CD14-positive monocyte (primary cell): ENCODE measurements around the gene SIK2. TPM values are rescaled to one million over a fixed set of nuclear protein-coding genes. Genes with fewer than 3 reads are reported as not detected.

ENCODE experiments used
- DNase-seq, 3 donors: peaks; one replicate each; pipeline ENCODE4 v3.0.0-alpha.2; 2011 to 2022
- H2AFZ ChIP-seq: 2 replicates; pipeline ENCODE4 v1.6.0; 2012; ENCODE audit warnings: mild to moderate bottlenecking, low read depth, low read length, inconsistent platforms; ENCODE audit not compliant: insufficient read depth, poor library complexity, severe bottlenecking
- H3K27ac ChIP-seq, 2 donors: 1 replicate in 1 of 2; 2 replicates in 1 of 2; pipeline ENCODE4 v1.5.1; 2012 to 2013; ENCODE audit warnings: low read length in 2 of 2, control low read depth in 1 of 2, inconsistent platforms in 1 of 2, low read depth in 1 of 2, mild to moderate bottlenecking in 1 of 2
- H3K27me3 ChIP-seq, 2 donors: one replicate each; pipeline versions ENCODE4 v1.6.0 to v1.6.1; 2011 to 2013; ENCODE audit warnings: low read length in 2 of 2; ENCODE audit not compliant: control insufficient read depth in 2 of 2, insufficient read depth in 2 of 2
- H3K36me3 ChIP-seq, 2 donors: replicated peaks in 1 of 2; 1 replicate in 1 of 2; 2 replicates in 1 of 2; pipeline versions ENCODE4 v1.5.1 to v1.6.1; 2012 to 2013; ENCODE audit warnings: low read length in 2 of 2, control low read depth in 1 of 2, inconsistent platforms in 1 of 2, mild to moderate bottlenecking in 1 of 2; ENCODE audit not compliant: insufficient read depth in 2 of 2, control insufficient read depth in 1 of 2
- H3K4me1 ChIP-seq, 2 donors: 1 replicate in 1 of 2; 2 replicates in 1 of 2; pipeline versions ENCODE4 v1.5.1 to v1.6.1; 2012 to 2013; ENCODE audit warnings: low read length in 2 of 2, control low read depth in 1 of 2, inconsistent platforms in 1 of 2, mild to moderate bottlenecking in 1 of 2, moderate library complexity in 1 of 2; ENCODE audit not compliant: insufficient read depth in 2 of 2, control insufficient read depth in 1 of 2
- H3K4me2 ChIP-seq: replicated peaks from 2 replicates; pipeline ENCODE3; 2012; ENCODE audit warnings: low read length, moderate library complexity, mild to moderate bottlenecking; ENCODE audit not compliant: poor library complexity, severe bottlenecking; ENCODE audit errors: extremely low read depth
- H3K4me3 ChIP-seq, 3 experiments: fragments of 200-600 bp in 1 of 3; sonication (generic) in 1 of 3; replicated peaks in 1 of 3; 1 replicate in 2 of 3; 2 replicates in 1 of 3; pipeline ENCODE4 v1.5.1; 2011 to 2013; ENCODE audit warnings: low read length in 3 of 3, mild to moderate bottlenecking in 3 of 3, control low read depth in 2 of 3, low read depth in 2 of 3, inconsistent platforms in 1 of 3, moderate library complexity in 1 of 3
- H3K79me2 ChIP-seq: 2 replicates; pipeline ENCODE4 v1.6.0; 2012; ENCODE audit warnings: mild to moderate bottlenecking, control low read depth, inconsistent platforms, low read length, moderate library complexity; ENCODE audit not compliant: insufficient read depth
- H3K9ac ChIP-seq: 2 replicates; pipeline ENCODE4 v1.6.0; 2017; ENCODE audit warnings: low read length, mild to moderate bottlenecking; ENCODE audit not compliant: insufficient read depth, poor library complexity, severe bottlenecking
- H3K9me3 ChIP-seq, 2 donors: replicated peaks in 1 of 2; 1 replicate in 1 of 2; 2 replicates in 1 of 2; pipeline versions ENCODE4 v1.5.1 to v1.6.1; 2012 to 2013; ENCODE audit warnings: low read length in 2 of 2, control low read depth in 1 of 2; ENCODE audit not compliant: control insufficient read depth in 1 of 2, insufficient read depth in 1 of 2
- H4K20me1 ChIP-seq: 2 replicates; pipeline ENCODE4 v1.6.0; 2012; ENCODE audit warnings: mild to moderate bottlenecking, low read length, control low read depth, moderate library complexity; ENCODE audit not compliant: insufficient read depth
- H3K27ac Mint-ChIP-seq, 7 donors: one replicate each; pipeline ENCODE4 v1.8.0; 2020; ENCODE audit warnings: mild to moderate bottlenecking in 7 of 7, mixed read lengths in 7 of 7, moderate library complexity in 6 of 7, inconsistent platforms in 2 of 7
- H3K27me3 Mint-ChIP-seq, 3 donors: one replicate each; pipeline ENCODE4 v1.8.0; 2021 to 2022; ENCODE audit warnings: low read depth in 3 of 3, mild to moderate bottlenecking in 3 of 3, mixed read lengths in 3 of 3, moderate library complexity in 3 of 3, inconsistent platforms in 1 of 3
- H3K36me3 Mint-ChIP-seq, 2 donors: one replicate each; pipeline ENCODE4 v1.8.0; 2020; ENCODE audit warnings: mixed read lengths in 2 of 2, inconsistent platforms in 1 of 2, mild to moderate bottlenecking in 1 of 2
- H3K4me1 Mint-ChIP-seq: one replicate; pipeline ENCODE4 v1.8.0; 2020; ENCODE audit warnings: mild to moderate bottlenecking, mixed read lengths
- H3K4me3 Mint-ChIP-seq, 2 donors: one replicate each; pipeline ENCODE4 v1.8.0; 2020; ENCODE audit warnings: mild to moderate bottlenecking in 2 of 2, mixed read lengths in 2 of 2, moderate library complexity in 1 of 2
- H3K9me3 Mint-ChIP-seq, 7 donors: one replicate each; pipeline ENCODE4 v1.8.0; 2020 to 2022; ENCODE audit warnings: mixed read lengths in 7 of 7, mild to moderate bottlenecking in 6 of 7, moderate library complexity in 6 of 7, inconsistent platforms in 2 of 7
- CTCF ChIP-seq: fragments of 200-600 bp; IDR thresholded peaks from one replicate; pipeline ENCODE4 v1.8.0; 2022; ENCODE audit warnings: antibody characterized with exemption, mild to moderate bottlenecking
- WGBS: methylation state at CpG from one replicate; pipeline ENCODE4 v1.1.5; 2013; ENCODE audit warnings: missing lambda C conversion rate; ENCODE audit not compliant: insufficient coverage; 5-methylcytosine and 5-hydroxymethylcytosine counted together
- intact Hi-C, 2 donors: fragments of 100-400 bp; cut with micrococcal nuclease; formaldehyde crosslinking; loops; one replicate each; pipeline versions ENCODE4 v1.15.0 to v1.15.1; 2023
- polyA plus RNA-seq, 3 donors: library from polyadenylated mRNA; depleted of rRNA in 1 of 3; unstranded in 2 of 3; stranded (reverse) in 1 of 3; fragments of 300-500 nt in 2 of 3; fragments of >200 nt in 1 of 3; fragmentation: Illumina TruSeq in 2 of 3; gene quantifications; 1 replicate in 2 of 3; 2 replicates in 1 of 3; pipeline ENCODE4 v1.2.3, GENCODE V29; 2012 to 2021

The SIK2 gene
- polyA plus RNA-seq, 3 donors = 0.16 to 8.8 (median 0.23) TPM

GRCh38 chr11:111729071-111729830, 127.0 kb downstream of the SIK2 start:
- no peak overlapping the region for H3K9ac ChIP-seq
- peak overlapping the region in 1 of 7 donors; percentile 26 for H3K27ac Mint-ChIP-seq
- intact Hi-C loops = no loop called here

GRCh38 chr11:111729831-111730311, 127.6 kb downstream of the SIK2 start:
- no peak overlapping the region for H3K9ac ChIP-seq

More at GRCh38 chr11:111729071-111729830, 127.0 kb downstream of the SIK2 start:
- Histone ChIP-seq H3K27me3 (no peaks in the 10 kb centered on the region), H2AFZ (no peak overlapping the region), H3K4me2 (no peak overlapping the region), H3K79me2 (no peaks in the 10 kb centered on the region), H3K27ac (no peak overlapping the region), H4K20me1 (no peaks in the 10 kb centered on the region), H3K4me1 (no peaks in the 10 kb centered on the region), H3K36me3 (peaks cover 28 to 38% of the 10 kb centered on the region in 2 donors), H3K4me3 (no peak overlapping the region), H3K9me3 (no peaks in the 10 kb centered on the region)
- H3K4me1 Mint-ChIP-seq = no peaks in the 10 kb centered on the region
- H3K4me3 Mint-ChIP-seq = no peak overlapping the region
- no peaks in the 10 kb centered on the region for H3K9me3 Mint-ChIP-seq
- 93% methylated on average over 5 of the region's 10 CpGs for WGBS
- no peaks in the 10 kb centered on the region for H3K27me3 Mint-ChIP-seq
- no peak for DNase-seq
- peaks cover 42 to 48% of the 10 kb centered on the region in 2 donors for H3K36me3 Mint-ChIP-seq
- TF ChIP-seq CTCF = no peak

More at GRCh38 chr11:111729831-111730311, 127.6 kb downstream of the SIK2 start:
- Histone ChIP-seq H2AFZ (no peak overlapping the region), H3K27me3 (no peaks in the 10 kb centered on the region), H3K36me3 (peaks cover 22 to 31% of the 10 kb centered on the region in 2 donors), H3K4me2 (no peak overlapping the region), H3K9me3 (no peaks in the 10 kb centered on the region), H3K79me2 (no peaks in the 10 kb centered on the region), H3K4me1 (no peaks in the 10 kb centered on the region), H3K4me3 (no peak overlapping the region), H4K20me1 (no peaks in the 10 kb centered on the region), H3K27ac (no peak overlapping the region)
- intact Hi-C loops = no loop called here
- DNase-seq = no peak
- Mint-ChIP-seq H3K4me1 (no peaks in the 10 kb centered on the region), H3K36me3 (peaks cover 36 to 44% of the 10 kb centered on the region in 2 donors), H3K4me3 (no peak overlapping the region), H3K27ac (peak overlapping the region in 1 of 7 donors; percentile 21), H3K9me3 (no peaks in the 10 kb centered on the region), H3K27me3 (no peaks in the 10 kb centered on the region)
- 98% methylated on average over 6 of the region's 9 CpGs for WGBS
- TF ChIP-seq CTCF = no peak
